GM21447 (cell line): ENCODE data around the gene CYP4B1.
"Not testable (repeated sequence)": the region's sequence is repeated elsewhere in the genome, so short reads cannot be mapped to it uniquely, and the experiment has no call there.

Source experiments
- ATAC-seq: cut with Tn5 transposase; IDR thresholded peaks from one replicate; pipeline ENCODE4 v1.9.1; 2021; ENCODE audit not compliant: unreplicated experiment

The CYP4B1 gene

GRCh38 chr1:46798810-46799209, at the start of gene CYP4B1:
Gene CYP4B1, plus strand, starts transcription at chr1:46799046. Its CDS starts 36 bp downstream, at chr1:46799082.
- ATAC-seq = no peak

GRCh38 chr1:46749404-46749803, 49.4 kb upstream of the CYP4B1 start:
- ATAC-seq = no peak

- ATAC-seq = no peak
Measured at GRCh38 chr1:46749921-46750404, 48.9 kb upstream of the CYP4B1 start.

- no peak for ATAC-seq
Measured at GRCh38 chr1:46753985-46754384, 44.9 kb upstream of the CYP4B1 start.

GRCh38 chr1:46754707-46755106, 44.1 kb upstream of the CYP4B1 start:
- ATAC-seq = not testable (repeated sequence)

- ATAC-seq = no peak
Measured at GRCh38 chr1:46755121-46755520, 43.7 kb upstream of the CYP4B1 start.

GRCh38 chr1:46757247-46757955, 41.4 kb upstream of the CYP4B1 start:
- ATAC-seq = no peak

GRCh38 chr1:46757956-46758528, 40.8 kb upstream of the CYP4B1 start:
- ATAC-seq = no peak

- ATAC-seq = no peak
Measured at GRCh38 chr1:46760558-46761166, 38.2 kb upstream of the CYP4B1 start.

GRCh38 chr1:46761740-46762139, 37.1 kb upstream of the CYP4B1 start:
- ATAC-seq = no peak

GRCh38 chr1:46764402-46764801, 34.4 kb upstream of the CYP4B1 start:
- no peak for ATAC-seq

- ATAC-seq = no peak
Measured at GRCh38 chr1:46767649-46768282, 31.1 kb upstream of the CYP4B1 start.

- no peak for ATAC-seq
Measured at GRCh38 chr1:46768445-46768844, 30.4 kb upstream of the CYP4B1 start.

- no peak for ATAC-seq
Measured at GRCh38 chr1:46769028-46769740, 29.7 kb upstream of the CYP4B1 start.

GRCh38 chr1:46770541-46770940, 28.3 kb upstream of the CYP4B1 start:
- no peak for ATAC-seq

GRCh38 chr1:46772571-46772970, 26.3 kb upstream of the CYP4B1 start:
- ATAC-seq = no peak

- ATAC-seq = no peak
Measured at GRCh38 chr1:46774297-46774696, 24.5 kb upstream of the CYP4B1 start.

GRCh38 chr1:46778456-46778855, 20.4 kb upstream of the CYP4B1 start:
- not testable (repeated sequence) for ATAC-seq

GRCh38 chr1:46784666-46785065, 14.2 kb upstream of the CYP4B1 start:
- no peak for ATAC-seq

GRCh38 chr1:46788634-46789033, 10.2 kb upstream of the CYP4B1 start:
- ATAC-seq = not testable (repeated sequence)

- no peak for ATAC-seq
Measured at GRCh38 chr1:46790446-46791101, 8.3 kb upstream of the CYP4B1 start.
